NCI-H128 (cell line): Measurements from ENCODE around the gene ITSN2.

Experiments
- DNase-seq: peaks from one replicate; lab custom pipeline; 2025; ENCODE audit not compliant: unreplicated experiment; lab: John Stamatoyannopoulos, UW

The ITSN2 gene

DNA sequence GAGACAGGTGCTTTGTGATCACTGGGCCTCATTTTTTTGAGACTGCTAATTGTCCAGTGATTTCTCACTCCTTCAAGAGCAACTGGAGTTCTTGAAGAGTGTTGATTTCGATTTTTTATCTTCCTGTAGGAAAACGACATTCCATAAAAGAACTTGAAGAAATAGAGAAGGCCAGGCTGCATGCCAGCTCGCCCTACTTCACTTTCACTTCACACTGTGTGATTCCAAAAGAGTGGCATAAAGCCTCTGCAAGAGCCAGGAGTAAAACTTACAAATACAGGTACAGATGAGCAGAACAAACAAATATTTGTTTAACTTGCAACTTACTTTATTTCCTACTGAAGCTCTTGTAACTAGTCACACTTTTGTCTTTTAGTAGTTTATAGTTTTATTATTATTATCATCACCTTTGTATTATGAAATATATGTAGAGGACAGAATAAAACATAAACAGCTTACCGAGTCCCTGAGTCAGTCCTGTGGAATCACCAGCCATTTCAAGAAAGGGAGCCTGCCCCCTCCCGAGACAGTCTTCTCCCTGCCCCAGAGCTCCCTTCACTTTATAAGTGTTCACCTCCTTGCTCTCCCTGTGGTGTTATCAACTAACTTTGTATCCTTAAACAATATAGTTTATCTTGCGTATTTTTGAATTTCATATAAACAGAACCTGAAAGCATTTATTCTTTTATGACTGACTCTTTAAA is 176.8 kb downstream of the ITSN2 start:
- no peak for DNase-seq

DNA sequence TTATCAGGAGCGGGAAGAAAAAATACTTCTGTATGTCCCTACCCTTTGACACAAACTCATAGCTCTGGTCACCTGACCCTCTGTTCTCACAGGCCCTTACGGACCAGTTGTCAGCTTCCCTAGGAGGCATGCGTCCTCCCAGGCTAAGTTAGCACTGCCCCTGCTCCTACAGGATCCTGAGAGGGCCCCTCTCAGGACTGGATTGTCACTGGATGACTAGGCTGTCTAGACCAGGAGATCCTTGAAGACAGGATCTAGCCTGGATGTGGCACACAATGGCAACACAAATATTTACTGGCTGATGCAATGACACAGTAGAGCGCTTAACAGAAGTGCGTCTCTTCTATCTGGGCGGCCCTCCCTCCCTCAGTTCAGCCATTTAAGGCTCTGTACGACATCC is 177.8 kb downstream of the ITSN2 start:
- no peak for DNase-seq

DNA sequence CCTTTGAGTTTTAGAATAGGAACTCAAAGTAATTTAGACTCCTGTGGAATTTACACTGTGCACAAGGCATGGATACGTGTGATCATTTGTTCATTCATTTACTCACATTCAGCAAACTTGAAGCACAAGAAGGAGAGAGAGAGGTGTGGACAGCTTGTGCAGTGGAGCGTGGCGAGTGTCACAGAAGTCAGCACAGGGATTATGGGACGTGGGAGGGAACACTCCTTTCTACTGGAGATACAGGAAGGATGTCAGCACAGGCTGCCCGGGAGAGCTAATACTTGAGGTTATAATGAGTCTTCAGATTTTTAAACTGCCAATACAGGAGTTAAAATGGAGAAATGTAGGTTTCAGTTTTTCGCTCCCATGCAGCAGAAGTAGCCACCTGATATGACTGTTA is 178.5 kb downstream of the ITSN2 start:
- DNase-seq, result no peak

DNA sequence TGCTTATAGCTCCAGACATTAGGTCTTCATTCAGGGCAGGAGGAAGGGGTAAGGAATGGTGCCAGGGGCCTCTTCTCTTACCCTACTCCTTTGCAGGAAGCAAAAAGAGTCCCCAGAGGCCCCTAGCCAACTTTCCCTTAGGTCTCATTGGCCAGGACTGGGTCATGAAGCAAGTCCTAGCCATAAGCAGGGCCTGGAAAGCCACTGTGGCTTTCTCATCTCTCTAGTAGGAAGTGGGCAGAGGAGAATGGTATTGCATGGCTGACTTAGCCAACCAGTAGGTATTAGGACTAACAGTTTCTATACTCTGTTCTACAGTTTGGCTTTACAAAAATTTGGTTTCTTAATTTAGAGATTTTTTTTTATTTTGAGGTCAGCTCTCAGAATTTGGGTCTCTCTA is 180.7 kb downstream of the ITSN2 start:
- no peak for DNase-seq

DNA sequence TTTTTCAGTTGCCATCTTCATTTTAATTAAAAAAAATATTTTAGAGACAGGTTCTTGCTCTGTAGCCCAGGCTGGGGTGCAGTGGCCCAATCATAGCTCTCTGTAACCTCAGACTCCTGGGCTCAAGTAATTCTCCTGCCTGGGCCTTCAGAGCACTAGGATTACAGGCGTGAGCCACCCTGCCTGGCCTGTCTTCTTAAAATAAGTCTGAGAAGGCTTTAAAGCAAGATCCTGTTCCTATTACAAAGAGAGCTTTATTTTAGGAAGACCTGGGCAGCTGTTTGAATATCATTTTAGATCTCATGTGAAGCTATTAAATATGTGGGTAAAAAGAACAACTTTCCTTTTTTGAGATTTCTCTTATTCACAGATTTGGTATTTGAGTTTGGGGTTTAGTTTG is 184.0 kb downstream of the ITSN2 start:
- DNase-seq, result no peak

DNA sequence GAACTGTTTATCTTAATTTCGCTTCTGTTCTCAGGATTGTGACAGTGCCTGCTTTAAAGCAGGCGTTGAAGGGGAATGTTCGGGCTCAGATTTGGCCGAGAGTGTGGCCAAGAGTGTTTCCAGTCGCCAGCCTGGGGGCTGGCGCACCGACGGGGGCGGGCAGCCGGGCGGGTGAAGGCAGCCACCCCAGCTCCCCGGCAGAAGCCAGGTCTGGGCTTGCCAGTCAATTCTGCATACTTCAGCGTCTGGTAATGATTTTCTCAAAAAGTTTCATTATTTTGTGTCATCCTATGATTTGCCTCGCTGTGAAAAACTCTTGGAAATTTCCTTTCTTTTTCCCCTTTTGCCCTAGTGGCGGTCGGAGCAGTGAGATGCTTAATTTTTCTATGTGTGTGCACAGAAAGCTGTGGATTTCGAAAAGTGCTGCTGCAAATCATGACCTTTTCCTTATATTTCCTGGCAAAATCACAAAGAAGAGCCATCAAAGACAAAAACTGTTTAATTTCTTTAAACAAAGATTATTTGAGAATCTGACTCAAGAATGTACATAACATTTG is 184.6 kb downstream of the ITSN2 start:
- no peak for DNase-seq

DNA sequence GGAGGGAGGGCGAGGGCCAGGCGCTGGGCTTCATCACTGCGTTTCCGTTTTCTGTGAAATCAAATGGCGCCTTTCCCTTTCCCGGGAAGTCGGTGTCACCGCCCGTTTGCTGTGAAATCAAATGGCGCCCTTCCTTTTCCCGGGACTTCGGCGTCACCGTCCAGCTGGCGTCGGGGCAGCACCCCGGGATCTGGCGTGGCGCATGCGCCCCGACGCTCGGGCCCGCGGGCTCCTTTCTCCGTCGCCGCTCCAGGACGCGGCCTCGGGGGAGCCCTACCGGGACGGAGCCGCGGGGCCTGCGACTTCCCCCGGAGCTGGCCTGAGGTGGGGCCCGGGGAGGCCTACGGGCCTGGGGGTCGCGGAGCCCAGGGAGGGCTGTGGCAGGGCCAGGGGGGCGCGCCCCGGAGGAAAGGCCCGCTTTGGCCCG is 185.5 kb downstream of the ITSN2 start, which contains the start of gene FAM228A:
Gene FAM228A, plus strand, starts transcription at position 203 of the 427 bp plus-strand sequence. CDS start 428 bp downstream, outside the sequence.
- no peak for DNase-seq

DNA sequence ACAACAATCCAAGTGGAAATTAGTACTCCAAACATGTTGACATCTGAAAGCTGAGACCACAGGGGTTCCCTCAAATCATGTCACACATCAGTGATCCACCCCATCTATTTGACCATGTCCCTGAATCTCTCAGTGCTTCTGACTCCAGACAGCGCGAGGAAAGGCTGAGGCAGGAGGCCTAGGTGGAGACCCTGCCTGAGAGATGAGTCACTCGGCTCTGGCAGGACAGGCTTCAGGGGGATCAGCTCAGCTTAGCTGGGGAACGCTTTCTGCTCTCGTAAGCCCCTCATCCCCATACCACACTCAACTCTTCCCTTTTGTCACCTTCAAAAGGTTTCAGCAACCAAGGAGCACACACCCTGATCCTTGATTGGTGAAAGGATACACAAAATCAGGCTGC is 191.3 kb downstream of the ITSN2 start:
- no peak for DNase-seq

DNA sequence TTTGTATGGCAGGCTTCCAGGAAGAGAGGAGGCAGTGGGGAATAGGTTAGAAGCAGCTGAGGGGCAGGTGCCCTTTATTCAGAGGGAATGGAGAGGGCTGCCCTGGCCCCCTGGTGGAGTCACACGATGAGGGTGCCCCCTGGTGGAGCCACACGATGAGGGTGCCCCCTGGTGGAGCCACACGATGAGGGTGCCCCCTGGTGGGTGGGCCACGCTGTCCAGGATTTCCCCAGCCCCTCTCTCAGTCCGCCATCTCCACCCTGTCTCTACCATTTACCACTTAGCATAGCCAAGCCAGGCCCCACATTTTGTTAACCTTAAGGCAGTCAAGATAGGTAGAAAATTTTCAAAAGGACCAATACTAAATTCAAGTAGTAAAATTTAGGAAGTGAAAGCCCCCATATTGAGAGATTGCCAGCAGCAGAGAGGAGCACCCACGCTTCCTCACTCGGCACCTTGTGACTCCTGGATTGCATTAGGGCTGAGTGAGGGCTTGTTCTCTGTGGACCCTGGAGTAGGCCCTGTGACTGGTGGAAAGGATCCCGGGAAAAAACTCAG is 195.8 kb downstream of the ITSN2 start:
- DNase-seq, result no peak

DNA sequence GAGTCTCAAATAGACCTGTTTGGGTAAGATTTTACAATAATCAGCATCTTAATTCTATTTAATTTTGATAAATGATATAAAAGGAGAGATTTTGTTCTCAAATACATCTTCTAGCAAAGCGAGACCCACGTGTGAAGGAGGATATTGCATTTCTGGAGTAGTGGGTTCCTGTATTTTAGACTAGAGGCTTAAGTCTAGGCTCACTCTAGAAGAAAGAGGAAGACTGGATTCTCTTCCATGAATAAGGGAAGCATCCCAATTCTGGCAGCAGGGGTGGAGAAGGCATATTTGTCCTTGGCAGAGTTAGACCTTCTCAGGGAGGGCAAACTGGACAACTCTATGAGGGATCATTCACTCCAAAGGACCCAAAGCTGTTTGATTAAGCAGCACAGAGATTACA is 196.7 kb downstream of the ITSN2 start:
- DNase-seq, result no peak

DNA sequence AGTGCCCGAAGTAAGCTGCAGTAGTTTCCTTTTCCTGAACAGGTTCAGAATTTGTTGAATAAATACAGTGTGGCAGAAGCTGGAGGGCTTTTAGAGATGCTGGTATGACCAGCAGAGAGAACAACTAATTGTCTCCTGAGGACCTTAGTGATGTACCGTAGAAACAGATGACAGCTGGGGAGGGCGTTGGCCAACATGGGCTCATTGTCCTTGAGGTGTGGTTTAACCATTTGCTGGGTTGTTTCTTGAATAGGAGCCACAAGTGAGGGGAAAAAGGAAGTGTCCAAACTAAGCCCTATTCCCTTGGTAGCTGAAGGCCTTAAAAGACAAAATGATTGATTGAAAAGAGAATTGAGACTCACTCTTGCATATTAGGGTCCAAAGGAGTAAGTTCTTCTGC is 197.2 kb downstream of the ITSN2 start:
- DNase-seq, result no peak

DNA sequence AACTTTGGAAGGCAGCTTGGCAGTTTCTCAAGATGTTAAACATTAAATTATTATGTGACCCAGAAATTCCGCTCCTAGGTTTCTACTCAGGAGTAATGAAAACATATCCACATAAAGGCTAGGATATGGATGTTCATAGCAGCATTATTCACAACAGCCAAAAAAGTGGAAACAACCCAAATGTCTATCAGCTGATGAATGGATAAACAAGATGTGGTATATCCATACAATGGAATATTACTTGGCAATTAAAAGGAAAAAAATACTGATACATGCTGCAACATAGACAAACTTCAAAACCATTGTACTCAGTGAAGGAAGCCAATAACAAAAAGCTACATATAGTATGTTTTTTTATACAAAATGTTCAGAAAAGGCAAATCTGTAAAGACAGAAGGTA is 197.8 kb downstream of the ITSN2 start:
- no peak for DNase-seq

DNA sequence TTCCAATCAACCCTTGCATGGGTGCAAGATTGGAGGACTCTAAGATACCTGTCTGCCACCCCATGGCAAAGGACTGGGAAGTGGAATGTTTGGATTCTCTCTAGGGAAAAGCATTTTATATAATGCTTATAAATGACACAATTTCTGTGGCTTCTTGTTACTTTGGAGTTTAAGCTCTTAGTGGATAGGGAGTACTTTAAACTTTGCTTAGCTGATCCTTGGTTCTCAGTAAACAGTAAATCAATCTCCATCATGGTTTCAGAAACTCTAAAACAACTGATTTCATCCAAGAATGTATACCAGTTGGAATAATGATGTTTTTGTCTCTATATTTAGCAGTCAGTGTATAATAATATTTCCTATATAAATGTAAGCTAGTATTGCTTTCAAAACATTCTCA is 199.6 kb downstream of the ITSN2 start:
- DNase-seq, result no peak

DNA sequence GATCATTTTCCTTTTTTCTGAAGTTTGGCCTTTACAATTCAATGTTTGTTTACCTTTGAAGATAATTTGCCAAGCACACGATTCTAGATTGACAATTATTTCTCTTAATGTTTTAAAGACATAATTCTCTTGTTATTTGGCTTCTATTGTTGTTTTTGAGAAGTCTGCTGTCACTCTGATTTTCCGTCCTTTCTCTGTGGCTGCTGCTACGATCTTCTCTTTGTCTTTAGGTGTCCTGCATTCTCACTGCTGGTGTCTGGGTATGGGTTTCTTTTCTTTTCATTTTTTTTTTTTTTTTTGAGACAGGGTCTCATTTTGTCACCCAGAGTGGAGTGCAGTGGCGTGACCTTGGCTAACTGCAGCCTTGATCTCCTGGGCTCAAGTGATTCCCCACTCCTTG is 200.6 kb downstream of the ITSN2 start:
- no peak for DNase-seq

DNA sequence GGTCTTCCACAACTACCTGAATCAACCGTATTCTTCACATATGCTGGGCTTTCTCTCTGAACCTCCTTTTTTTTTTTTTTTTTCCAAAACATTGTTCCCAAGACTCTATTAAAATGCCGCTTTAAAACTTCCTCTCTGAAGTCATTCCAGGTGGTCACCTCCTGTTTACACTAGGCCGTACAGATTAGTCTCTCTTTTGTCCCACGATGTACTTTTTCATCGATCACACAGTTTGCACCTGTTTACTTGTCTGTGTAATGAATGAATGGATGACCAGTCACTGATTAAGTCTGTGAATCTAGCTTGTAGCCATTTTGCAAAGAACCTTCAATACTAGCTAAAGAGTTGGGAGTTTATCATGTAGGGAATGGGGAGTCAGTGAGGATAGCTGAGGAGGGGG is 202.2 kb downstream of the ITSN2 start:
- no peak for DNase-seq

DNA sequence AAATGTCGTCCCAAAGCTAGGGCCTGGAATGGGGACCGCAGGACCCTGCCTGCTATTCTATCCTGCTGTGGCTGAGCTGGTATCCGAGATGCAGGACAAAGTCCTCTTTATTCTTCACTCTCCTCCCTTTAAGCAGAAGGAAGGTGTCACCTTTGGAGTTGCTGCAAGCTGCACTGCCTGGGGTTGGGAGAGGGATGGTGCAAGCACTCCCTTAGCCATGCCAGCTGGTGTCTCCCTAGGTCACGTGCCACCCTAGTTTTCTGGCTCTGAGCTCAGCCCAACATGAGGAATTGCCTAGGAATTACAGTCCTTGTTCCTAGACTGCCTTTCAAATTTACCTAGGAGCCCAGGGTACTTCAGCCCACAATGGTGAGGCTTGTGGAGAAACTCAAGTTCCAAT is 206.9 kb downstream of the ITSN2 start:
- no peak for DNase-seq
